Activated effector memory CD4-positive, alpha-beta T cell treated with anti-CD3 and anti-CD28 coated beads, Interleukin-2, amount 50 U/mL, for 16 hours (primary cell): ENCODE results near the gene SLC25A36.

Experiments
- DNase-seq: peaks from one replicate; pipeline ENCODE4 v3.0.0-alpha.2; 2020

SLC25A36 gene, protein sequence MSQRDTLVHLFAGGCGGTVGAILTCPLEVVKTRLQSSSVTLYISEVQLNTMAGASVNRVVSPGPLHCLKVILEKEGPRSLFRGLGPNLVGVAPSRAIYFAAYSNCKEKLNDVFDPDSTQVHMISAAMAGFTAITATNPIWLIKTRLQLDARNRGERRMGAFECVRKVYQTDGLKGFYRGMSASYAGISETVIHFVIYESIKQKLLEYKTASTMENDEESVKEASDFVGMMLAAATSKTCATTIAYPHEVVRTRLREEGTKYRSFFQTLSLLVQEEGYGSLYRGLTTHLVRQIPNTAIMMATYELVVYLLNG

DNA sequence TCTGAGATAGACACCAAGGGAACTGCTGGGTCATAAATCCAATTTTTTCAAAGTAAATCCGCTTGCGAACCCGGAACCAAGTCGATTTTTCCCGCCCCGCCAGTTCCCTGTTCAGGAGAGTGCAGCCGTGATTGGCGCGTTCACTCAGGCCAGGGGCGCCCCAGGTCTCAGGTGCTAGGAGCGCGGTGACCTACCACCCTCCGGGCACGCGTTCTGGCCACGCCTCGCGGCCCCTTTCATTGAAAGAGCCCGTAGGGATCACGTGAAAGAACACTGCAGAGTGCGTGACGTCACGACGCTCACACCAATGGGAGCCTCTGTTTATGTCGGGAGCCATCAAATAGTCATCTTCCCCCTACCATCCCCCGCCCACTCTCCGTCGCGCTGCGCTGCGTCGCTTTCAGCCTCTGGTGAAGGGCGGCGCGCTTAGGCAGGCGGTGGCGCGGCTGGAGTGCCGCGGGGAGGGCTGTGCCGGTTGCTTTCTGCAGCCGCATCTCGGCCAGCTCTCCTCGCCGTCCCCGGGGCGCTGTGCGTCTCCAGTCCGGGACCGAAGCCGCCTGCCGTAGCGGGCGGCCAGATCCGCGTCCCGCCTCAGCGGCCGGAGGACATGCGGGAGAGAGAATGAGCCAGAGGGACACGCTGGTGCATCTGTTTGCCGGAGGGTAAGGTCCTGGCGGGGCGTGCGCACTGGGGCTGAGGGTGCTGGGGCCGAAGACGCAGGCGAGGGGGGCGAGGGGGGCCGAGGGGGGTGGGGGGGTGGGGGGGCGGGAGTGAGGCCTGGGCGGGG lies at the start of gene SLC25A36:
Gene SLC25A36, plus strand, starts transcription at position 403 of the 787 bp plus-strand sequence. Its CDS starts 219 bp downstream, at position 622.
- peak; percentile 98 for DNase-seq

DNA sequence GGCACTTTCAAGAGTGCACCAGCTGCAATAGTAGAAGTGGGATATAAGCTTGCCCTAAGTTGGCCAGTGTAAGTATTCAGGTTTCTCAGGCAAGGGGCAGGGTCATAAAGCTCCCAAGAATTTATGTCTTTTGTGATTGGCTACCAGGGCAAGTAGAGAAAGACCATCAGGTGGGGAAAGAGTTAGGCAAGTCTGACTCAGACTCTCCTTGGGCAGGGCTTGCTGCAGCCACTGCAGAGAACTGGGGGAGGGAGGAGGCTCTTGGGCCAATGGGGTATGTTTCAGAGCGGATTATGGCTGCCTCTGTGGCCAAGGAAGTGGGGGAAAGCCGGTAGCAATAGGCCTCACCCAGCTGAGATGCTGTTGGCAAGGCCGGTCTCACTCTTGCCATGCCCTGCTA lies 44.6 kb upstream of the SLC25A36 start:
- no peak for DNase-seq

DNA sequence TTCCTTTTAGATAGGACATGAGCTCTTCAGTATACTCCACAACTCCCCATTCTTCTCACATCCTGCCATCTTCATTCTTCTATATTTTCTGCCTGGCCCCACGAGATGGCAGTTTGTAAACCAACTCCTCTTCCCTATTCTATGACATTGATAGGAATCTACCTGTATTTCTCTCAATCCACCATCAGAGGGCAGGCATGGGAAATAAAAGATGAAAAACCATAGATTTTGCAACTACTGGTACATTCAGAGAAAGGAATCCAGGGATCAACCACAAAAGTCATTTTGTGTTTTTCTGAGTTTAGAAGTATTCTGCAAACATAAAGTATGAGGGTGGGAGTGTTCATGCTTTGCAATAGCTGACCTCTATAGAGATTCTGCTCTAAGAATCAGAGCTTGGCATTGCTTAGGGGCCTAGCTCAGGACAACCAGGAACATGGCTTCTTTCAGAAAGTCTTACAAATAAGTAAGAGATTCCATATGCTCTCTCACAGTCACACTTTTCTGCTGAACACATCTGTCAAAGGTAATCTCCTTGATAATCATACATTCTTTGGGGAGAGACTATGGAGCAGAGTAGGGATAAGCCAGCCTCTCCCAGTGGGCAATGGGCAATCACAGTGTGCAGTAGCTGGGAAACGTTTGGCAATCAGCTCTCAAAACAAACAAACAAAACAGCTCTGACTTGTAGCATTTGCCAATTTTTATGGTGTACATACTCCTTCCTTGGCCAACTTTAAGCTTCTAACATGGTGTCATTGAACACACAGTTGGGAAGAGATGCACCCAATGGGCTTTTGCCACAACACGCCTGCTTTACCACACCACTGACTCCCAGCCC lies 43.1 kb upstream of the SLC25A36 start:
- DNase-seq: no peak

DNA sequence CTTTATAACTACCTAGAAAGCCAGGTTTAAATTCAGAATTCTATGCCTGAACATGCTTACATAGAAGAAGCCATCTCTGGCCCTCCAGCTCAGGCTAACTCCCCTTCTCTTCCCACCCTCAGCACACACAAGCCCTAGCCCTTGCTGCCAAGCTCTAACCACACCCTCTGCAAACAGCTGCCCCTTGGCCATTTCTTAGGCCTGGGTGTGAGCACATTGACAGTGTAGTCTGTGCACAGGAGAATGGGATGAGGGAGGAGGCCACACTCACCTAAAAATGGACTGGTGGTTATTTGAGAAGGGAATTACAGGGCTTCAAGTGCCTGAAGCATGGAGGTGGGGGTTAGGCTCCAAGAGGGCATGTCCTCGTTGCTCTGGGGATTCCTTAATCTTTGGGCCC lies 42.3 kb upstream of the SLC25A36 start:
- DNase-seq: no peak

DNA sequence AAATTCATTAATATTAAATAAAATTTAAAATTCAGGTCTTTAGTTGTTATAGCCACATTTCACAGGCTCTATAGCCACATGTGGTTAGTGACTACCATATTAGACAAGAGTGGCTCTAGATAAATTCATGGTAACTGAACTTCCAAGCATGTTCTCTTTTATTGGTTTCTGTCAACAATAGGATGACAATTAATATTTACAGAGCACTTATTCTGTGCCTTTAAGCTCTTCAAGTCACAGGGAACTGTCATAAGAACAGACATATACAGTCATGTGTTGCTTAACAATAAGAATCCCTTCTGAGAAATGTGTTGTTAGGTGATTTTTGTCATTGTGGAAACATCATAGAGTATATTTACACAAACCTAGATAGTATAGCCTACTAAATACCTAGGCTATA lies 38.8 kb upstream of the SLC25A36 start:
- DNase-seq: no peak

DNA sequence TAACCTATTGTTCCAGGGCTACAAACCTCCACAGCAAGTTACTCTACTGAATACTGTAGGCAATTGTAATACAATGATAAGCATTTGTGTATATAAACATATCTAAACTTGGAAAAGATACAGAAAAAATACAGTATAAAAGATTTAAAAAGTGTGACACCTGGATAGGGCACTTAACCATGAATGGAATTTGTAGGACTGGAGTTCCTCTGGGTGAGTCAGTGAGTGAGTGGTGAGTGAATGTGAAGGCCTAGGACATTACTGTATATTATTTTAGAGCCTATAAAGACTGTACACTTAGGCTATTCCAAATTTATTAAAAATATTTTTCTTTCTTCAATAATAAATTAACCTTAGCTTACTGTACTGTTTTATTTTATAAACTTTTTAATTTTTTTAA lies 38.4 kb upstream of the SLC25A36 start:
- no peak for DNase-seq

DNA sequence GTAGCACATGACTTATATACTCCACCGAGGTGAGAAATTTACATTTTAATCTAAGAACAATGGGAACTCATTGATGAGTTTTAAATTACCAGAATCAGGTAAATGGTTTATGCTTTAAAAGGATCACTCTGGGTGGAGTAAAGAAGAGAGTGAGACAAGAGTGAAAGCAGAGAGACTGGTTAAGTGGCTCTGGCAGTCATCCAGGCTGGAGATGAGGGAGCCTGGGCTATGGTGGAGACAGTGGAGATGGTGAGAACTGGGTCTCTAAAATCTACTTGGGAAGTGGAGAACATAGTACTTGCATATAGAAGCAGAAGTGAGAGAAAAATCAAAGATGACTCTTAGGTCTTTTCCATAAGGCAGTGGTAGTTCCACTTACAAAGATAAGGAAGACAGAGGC lies 37.1 kb upstream of the SLC25A36 start:
- DNase-seq: no peak

DNA sequence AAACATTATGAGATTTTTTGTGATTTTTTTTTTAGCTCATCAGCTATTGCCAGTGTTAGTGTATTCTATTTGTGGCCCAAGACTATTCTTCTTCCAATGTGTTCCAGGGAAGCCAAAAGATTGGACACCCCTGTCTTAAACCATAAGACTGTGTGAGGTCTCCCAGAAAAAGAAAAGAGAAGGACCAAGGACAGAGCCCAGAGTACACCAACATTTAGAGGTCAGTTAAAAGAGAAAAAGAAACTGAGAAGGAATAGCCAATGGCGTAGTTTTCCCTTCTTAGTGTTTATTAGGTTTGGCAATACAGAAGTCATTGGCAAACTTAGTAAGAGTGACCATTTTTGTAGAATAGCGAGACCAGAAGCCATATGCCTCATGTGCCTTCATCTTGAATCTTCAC lies 36.1 kb upstream of the SLC25A36 start:
- no peak for DNase-seq

DNA sequence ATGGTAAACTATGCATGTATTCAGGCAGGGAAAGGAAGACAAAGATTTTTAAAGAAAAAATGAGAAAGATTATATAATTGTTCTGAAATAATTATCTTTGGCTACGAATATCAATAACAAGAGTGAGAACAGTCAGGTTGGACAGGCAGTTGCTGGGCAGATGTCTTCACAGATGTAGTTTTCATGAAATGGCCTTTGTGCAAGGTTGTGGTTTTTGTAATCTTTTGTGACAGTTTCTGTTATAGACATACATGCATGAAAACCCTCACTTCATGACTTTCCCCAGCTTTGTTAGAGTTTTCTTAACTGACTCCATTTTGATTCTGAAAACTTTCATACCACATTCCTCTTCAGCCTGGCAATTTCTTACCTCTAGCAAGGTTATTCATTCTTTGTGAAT lies 34.9 kb upstream of the SLC25A36 start:
- DNase-seq: no peak

DNA sequence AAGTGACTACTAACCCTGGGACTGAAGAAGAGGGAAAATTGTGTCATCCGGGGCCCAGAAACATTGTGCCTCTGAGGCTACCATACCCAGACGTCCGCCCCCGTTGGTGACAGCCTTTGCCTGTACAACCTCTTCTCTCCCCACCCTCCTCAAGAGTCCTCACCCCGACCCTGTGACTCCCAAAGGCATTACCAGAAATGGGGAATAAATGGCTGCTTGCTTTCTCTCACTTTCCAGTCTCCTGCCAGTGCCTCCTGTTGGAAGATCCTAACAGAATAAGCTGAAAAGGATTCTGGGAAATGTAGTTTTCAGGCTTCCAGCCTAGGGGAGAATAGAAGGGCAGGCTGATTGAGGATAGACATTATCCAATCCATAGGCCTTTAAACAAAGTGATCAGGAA lies 30.8 kb upstream of the SLC25A36 start:
- no peak for DNase-seq

DNA sequence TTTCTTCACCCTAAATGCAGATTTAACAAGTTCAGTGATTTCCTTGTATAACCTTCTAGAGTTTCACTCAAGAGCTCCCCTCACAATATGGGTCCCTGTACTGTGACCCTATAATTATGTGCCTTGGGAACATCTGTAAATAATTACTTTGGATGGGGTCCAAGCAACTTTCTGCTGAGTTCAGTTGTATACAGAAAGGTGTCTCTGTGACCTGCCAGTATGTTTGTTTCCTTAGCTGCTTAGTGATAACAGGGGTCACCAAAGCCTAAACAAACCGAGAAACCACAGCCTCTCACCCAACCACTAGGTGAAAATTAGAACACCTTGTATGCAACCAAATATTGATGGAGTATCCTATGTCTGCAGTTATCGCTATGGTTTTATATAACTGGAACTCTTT lies 29.8 kb upstream of the SLC25A36 start:
- no peak for DNase-seq

DNA sequence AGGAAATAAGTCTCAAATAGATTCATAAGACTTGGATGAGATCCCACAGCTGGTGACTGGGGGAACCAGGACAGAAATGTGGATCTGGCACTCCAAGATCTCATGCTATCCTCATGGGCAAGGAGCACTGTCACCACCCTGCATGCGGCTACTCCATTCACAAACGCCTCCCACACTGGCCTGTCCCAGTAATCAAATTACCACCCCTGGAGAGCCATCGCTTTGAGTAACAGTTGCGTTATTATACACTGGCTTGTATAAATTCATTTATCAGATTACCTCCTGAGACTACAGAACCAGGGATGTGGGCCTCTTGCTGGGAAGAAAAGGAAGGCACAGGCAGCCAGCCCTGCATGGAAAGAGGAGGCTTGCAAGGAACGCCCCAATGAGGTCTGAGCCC lies 27.9 kb upstream of the SLC25A36 start:
- DNase-seq: no peak

DNA sequence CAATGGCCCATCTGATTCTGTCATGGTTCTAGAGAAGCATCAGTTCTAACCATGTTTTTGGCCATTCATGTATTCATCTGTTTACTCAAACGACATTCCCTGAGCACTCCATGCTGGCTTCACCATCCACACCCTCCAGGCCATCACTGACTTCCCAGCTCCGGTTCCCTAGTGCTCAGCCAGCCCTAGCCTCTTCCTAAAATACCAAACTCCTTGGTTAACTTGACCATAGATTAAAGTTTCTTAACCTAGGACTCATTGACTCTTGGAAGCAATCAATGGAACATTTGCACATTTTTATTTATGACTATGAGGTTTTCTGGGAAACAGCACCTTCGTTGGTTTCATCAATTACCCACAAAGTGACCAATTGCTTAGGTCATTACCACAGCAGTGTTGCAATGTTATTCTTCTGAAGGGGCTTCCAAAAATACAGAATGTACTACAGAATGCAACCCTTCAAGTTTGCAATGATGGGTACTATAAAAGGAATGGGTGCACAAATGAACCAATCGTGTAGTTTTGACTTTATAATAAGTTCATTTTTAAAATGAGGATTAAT lies 27.2 kb upstream of the SLC25A36 start:
- DNase-seq: no peak

DNA sequence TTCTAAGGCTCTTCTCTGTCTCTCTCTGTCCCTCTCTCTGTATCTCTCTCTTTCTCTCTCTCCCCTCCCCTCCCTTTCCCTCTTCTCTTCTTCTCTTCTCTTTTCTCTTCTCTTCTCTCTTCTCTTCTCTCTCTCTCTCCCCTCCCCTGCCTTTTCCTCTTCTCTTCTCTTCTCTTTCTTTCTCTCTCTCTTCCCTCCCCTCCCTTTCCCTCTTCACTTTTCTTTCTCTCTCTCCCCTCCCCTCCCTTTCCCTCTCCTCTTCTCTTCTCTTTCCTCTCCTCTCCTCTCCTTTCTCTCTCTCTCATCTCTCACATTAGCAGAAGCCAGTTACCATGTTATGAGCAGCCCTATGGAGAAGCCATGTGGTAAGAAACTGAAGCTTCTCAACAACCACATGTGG lies 25.0 kb upstream of the SLC25A36 start:
- no peak for DNase-seq

DNA sequence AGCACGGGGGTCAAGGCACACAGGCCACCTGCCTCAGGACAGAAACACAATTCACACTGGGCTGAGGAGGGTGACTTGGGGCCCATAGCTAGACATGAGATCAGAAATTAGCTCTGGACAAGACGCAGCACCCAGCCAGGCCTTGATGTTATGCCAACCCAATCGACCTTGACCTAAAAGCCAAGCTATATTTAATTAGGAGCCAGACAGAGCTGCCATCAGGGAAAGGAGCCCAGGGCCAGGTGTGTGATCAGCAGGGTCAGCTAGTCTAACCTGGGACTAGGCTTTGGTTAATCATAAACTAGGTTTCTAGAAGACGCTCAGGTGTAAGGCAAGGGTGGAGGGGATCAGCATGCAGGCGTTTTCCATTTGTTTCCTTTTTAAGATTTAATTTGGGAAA lies 23.9 kb upstream of the SLC25A36 start:
- DNase-seq: no peak

DNA sequence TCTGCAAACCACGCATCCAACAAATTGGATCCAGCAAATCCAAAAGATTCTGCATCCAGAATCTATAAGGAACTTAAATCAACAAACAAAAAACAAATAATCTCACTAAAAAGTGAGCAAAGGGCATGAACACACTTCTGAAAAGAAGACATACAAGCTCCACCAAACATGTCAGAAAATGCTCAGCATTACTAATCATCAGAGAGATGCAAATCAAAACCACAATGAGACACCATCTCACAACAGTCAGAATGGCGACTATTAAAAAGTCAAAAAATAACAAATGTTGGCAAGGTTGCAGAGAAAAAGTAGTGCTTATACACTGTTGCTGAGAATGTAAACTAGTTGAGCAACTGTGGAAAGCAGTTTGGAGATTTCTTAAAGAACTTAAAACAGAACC lies 21.6 kb upstream of the SLC25A36 start:
- DNase-seq: no peak

DNA sequence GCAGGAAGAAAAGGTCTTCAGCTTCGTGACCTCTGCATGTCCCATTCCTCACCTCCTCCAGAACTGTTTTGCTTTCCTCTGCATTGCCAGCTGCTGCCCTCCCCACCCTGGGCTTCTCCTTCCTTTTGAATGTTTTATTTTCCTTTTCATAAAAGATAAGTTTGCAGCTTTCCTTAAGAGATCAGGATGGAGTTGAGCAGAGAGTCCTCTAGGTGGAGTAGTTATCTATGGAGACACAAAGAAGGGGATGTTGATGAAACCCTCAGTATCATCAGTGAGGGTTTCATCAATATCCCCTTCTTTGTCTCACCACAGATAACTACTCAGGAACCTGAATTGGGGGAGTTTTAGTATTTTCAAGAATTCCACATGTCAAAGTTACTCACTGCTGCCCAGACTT lies 19.0 kb upstream of the SLC25A36 start:
- no peak for DNase-seq

DNA sequence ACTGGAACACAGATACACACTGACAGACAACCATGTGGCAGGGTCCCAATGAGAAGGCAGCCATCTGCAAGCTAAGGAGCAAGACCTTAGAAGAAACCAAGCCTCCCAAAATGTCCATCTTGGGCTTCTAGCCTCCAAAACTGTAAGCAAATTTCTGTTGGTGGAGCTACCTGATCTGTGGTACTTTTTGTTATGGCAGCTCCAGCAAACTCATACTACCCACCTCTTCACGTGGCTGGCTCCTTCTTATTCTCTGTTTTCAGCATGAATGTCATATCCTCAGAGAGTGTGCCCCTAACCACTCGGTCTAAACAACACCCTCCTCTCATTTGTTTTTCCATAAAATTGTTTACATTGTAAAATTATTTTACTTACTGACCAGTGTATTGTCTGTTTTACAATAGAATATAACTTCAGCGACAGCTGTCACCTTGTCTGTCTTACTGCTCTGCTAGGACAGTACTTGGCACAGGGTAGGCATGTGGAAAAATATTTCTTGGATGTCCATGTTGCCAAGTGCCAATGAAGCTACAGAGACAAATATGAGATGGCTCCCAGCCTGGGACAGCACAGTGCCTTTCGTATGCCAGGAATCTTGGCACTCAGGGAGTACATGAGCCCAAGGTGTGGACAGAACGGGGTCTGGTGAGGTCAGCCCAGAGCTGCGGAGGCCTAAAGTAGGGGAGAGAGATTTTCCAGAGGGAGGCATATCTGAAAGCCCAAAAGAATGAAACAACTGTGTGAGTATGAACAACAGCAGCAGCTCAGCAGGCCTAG lies 17.4 kb upstream of the SLC25A36 start:
- DNase-seq: no peak

DNA sequence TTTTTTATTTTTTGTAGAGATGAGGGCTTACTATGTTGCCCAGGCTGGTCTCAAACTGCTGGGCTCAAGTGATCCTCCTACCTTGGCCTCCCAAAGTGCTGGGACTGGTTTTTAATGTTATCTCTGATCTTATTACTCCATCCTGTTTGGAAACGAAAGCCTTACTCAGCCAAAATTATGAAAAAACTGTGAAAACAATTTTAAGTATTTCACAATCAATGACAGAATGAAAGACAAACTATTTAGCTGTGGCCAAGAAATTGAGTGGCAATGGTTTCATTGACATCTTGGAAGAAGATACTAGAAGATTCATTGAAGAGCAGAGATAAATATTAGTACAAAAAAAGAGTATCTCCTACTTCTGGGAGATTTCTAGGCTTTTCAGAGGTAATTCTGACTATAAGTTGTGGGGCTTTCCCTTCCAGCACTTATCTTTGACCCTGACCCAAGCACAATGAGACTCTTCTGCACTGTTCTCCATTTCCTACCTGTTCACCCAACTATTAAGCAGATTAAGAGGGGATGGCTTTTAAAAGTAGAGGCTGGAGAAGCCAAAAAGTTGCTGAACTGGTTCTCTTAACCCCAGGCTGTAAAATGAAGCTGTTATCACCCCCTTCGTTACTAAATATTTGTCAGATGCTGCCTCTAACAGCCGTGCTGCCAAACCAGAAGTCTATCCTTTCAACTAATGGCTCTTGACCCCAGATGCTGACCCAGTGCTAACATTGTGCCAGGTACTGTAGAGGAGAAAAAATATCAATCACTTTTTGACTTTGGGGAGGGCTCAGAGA lies 14.2 kb upstream of the SLC25A36 start:
- DNase-seq: no peak

DNA sequence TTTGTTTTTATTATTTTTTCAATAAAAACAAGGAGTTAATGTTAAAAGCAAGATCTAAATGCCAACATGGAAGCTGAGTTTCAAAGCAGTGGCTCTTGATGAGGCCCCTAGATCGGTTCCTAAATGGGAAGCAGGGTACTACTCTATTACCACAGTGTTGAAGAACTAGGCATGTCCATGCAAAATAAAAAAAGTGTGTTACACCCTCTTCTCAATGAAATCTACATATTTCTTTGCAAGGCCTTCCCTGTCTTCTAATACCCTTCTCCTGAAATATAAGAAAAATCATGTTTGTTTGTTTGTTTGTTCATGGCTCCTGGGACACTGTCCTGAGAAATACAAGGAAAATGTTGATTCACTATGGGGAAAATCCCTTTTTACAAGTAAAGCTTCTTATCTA lies 12.2 kb upstream of the SLC25A36 start:
- DNase-seq: no peak

DNA sequence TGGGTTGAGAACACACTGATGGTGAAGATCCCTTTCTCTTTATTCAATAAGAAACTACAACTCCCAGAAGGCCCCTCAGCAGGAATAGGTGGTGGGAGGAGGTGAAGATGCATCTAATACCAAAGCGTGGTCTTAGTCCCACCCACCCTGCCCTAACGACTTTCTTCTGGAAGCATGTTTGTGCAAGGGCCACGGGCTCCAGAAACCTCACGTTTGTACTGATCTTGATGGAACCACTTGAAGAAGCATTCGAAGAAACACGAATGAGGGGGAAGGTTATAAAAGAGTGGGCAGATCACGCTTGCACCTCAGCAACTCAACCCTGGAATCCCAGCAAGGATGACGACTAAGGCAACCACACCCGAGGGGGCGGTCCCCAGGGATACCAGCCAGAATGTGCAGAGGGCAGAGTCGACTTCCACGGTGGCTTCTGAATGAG lies 10.6 kb upstream of the SLC25A36 start:
- no peak for DNase-seq

DNA sequence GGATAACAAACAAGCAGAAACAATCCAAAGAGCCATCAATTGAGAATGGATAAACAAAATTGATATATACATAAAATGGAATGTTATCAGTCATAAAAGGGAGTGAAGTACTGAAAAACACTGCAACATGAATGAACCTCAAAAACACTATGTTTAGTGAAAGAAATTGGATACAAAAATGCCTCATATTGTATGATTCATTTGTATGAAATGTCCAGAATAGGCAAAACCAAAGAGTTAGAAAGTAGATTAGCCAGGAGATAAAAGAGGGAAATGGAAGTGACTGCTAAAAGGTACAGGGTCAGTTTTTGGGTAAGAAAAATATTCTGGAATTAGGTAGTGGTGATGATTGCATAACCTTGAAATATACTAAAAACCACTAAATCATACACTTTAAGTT lies 9.8 kb upstream of the SLC25A36 start:
- no peak for DNase-seq
